H9 (cell line): ENCODE data around the gene KBTBD8. TPM values are rescaled to one million over a fixed set of nuclear protein-coding genes. Genes with fewer than 3 reads are reported as not detected.

ENCODE experiments used
- DNase-seq: peaks from one replicate; pipeline ENCODE4 v3.0.0-alpha.2; 2017
- H2AFZ ChIP-seq: one replicate; pipeline ENCODE4 v1.6.1; 2013; ENCODE audit warnings: mild to moderate bottlenecking, low read length, control low read depth, moderate library complexity
- H2AK5ac ChIP-seq: 2 replicates; pipeline ENCODE4 v1.6.1; 2013; ENCODE audit warnings: low read length, control low read depth, mixed read lengths; ENCODE audit not compliant: insufficient read length
- H2BK120ac ChIP-seq: one replicate; pipeline ENCODE4 v1.6.1; 2013; ENCODE audit warnings: low read depth, mild to moderate bottlenecking, low read length, control low read depth, inconsistent platforms; ENCODE audit not compliant: poor library complexity, severe bottlenecking
- H2BK12ac ChIP-seq: 2 replicates; pipeline ENCODE4 v1.6.1; 2013; ENCODE audit warnings: low read length, control low read depth, mixed read lengths, low read depth; ENCODE audit not compliant: insufficient read length
- H2BK15ac ChIP-seq: 2 replicates; pipeline ENCODE4 v1.6.1; 2013; ENCODE audit warnings: low read depth, low read length, control low read depth
- H2BK20ac ChIP-seq: one replicate; pipeline ENCODE4 v1.6.1; 2013; ENCODE audit warnings: low read depth, mild to moderate bottlenecking, low read length, control low read depth, inconsistent platforms; ENCODE audit not compliant: poor library complexity, severe bottlenecking
- H2BK5ac ChIP-seq: 2 replicates; pipeline ENCODE4 v1.6.1; 2013; ENCODE audit warnings: low read length, control low read depth, mixed read lengths; ENCODE audit not compliant: insufficient read length
- H3K14ac ChIP-seq: 2 replicates; pipeline ENCODE4 v1.6.1; 2013; ENCODE audit warnings: low read length, control low read depth; ENCODE audit not compliant: insufficient read depth
- H3K18ac ChIP-seq: 2 replicates; pipeline ENCODE4 v1.6.1; 2013; ENCODE audit warnings: low read depth, mild to moderate bottlenecking, mixed read lengths, low read length, control low read depth; ENCODE audit not compliant: insufficient read length
- H3K23ac ChIP-seq: 2 replicates; pipeline ENCODE4 v1.6.1; 2013; ENCODE audit warnings: low read length, control low read depth, mixed read lengths, low read depth; ENCODE audit not compliant: insufficient read length
- H3K23me2 ChIP-seq: 2 replicates; pipeline ENCODE4 v1.6.1; 2013; ENCODE audit warnings: low read depth, mild to moderate bottlenecking, mixed read lengths, low read length, control low read depth; ENCODE audit not compliant: insufficient read length, poor library complexity, severe bottlenecking
- H3K27ac ChIP-seq: 2 replicates; pipeline ENCODE4 v1.5.1; 2013; ENCODE audit warnings: low read length, control low read depth, mixed read lengths, low read depth; ENCODE audit not compliant: insufficient read length
- H3K27me3 ChIP-seq: 2 replicates; pipeline ENCODE4 v1.6.1; 2013; ENCODE audit warnings: low read length, control low read depth, inconsistent platforms; ENCODE audit not compliant: insufficient read depth
- H3K4ac ChIP-seq: 2 replicates; pipeline ENCODE4 v1.6.1; 2013; ENCODE audit warnings: low read depth, mild to moderate bottlenecking, control low read depth, inconsistent platforms, low read length, moderate library complexity
- H3K4me1 ChIP-seq: 2 replicates; pipeline ENCODE4 v1.6.1; 2013; ENCODE audit warnings: low read length, control low read depth, inconsistent platforms; ENCODE audit not compliant: insufficient read depth
- H3K4me2 ChIP-seq: 2 replicates; pipeline ENCODE4 v1.6.1; 2013; ENCODE audit warnings: low read length, control low read depth, mixed read lengths; ENCODE audit not compliant: insufficient read length, insufficient read depth
- H3K56ac ChIP-seq: 2 replicates; pipeline ENCODE4 v1.6.1; 2013; ENCODE audit warnings: low read depth, mild to moderate bottlenecking, mixed read lengths, low read length, control low read depth; ENCODE audit not compliant: insufficient read length
- H3K79me1 ChIP-seq: 2 replicates; pipeline ENCODE4 v1.6.1; 2013; ENCODE audit warnings: low read depth, mild to moderate bottlenecking, moderate library complexity, low read length, control low read depth, inconsistent platforms; ENCODE audit not compliant: insufficient read depth, poor library complexity, severe bottlenecking
- H3K79me2 ChIP-seq: 2 replicates; pipeline ENCODE4 v1.6.1; 2013; ENCODE audit warnings: low read length, control low read depth, inconsistent platforms; ENCODE audit not compliant: insufficient read depth
- H3K9ac ChIP-seq: 2 replicates; pipeline ENCODE4 v1.6.1; 2013; ENCODE audit warnings: low read length, control low read depth, mixed read lengths; ENCODE audit not compliant: insufficient read length; ENCODE audit errors: extremely low read depth
- H3K9me3 ChIP-seq: one replicate; pipeline ENCODE4 v1.6.1; 2013; ENCODE audit warnings: low read depth, low read length, inconsistent platforms; ENCODE audit not compliant: control insufficient read depth
- H3T11ph ChIP-seq: one replicate; pipeline ENCODE4 v1.6.1; 2013; ENCODE audit warnings: mild to moderate bottlenecking, low read length, control low read depth, inconsistent platforms
- H4K20me1 ChIP-seq: one replicate; pipeline ENCODE4 v1.6.1; 2013; ENCODE audit not compliant: control insufficient read depth, insufficient read length, insufficient read depth
- H4K5ac ChIP-seq: 2 replicates; pipeline ENCODE4 v1.6.1; 2013; ENCODE audit warnings: low read depth, mild to moderate bottlenecking, mixed read lengths, low read length, control low read depth; ENCODE audit not compliant: insufficient read length
- H4K8ac ChIP-seq: replicated peaks from 2 replicates; pipeline ENCODE4 v1.6.1; 2013; ENCODE audit warnings: low read length, control low read depth, mixed read lengths, low read depth; ENCODE audit not compliant: insufficient read length
- H4K91ac ChIP-seq: 2 replicates; pipeline ENCODE4 v1.6.1; 2013; ENCODE audit warnings: low read depth, mild to moderate bottlenecking, moderate library complexity, mixed read lengths, low read length, control low read depth; ENCODE audit not compliant: insufficient read length
- H3K27ac Mint-ChIP-seq, 3 experiments: 2 replicates in 2 of 3; 3 replicates in 1 of 3; pipeline ENCODE4 v1.8.0; 2020 to 2021; ENCODE audit warnings: mixed read lengths in 3 of 3, mild to moderate bottlenecking in 1 of 3, moderate library complexity in 1 of 3
- H3K27me3 Mint-ChIP-seq: 2 replicates; pipeline ENCODE4 v1.8.0; 2021; ENCODE audit warnings: low read depth, mild to moderate bottlenecking, moderate library complexity, mixed read lengths
- H3K36me3 Mint-ChIP-seq, 3 experiments: 2 replicates in 2 of 3; 3 replicates in 1 of 3; pipeline ENCODE4 v1.8.0; 2020 to 2021; ENCODE audit warnings: low read depth in 3 of 3, mixed read lengths in 3 of 3; ENCODE audit not compliant: insufficient read depth in 1 of 3
- H3K4me1 Mint-ChIP-seq, 2 experiments: 2 replicates each; pipeline ENCODE4 v1.8.0; 2020; ENCODE audit warnings: mixed read lengths in 2 of 2
- H3K4me3 Mint-ChIP-seq, 2 experiments: 2 replicates in 1 of 2; 3 replicates in 1 of 2; pipeline ENCODE4 v1.8.0; 2020 to 2021; ENCODE audit warnings: mild to moderate bottlenecking in 2 of 2, mixed read lengths in 2 of 2, moderate library complexity in 1 of 2
- H3K9me3 Mint-ChIP-seq, 2 experiments: 2 replicates in 1 of 2; 3 replicates in 1 of 2; pipeline ENCODE4 v1.8.0; 2020; ENCODE audit warnings: mild to moderate bottlenecking in 2 of 2, mixed read lengths in 2 of 2, moderate library complexity in 1 of 2
- WGBS: extraction: QIAGEN DNeasy Blood & Tissue Kit; methylation state at CpG from one replicate; pipeline ENCODE4 v1.1.7; 2013; ENCODE audit warnings: missing lambda C conversion rate, low lambda C conversion rate, mixed read lengths; ENCODE audit not compliant: insufficient read length; ENCODE audit errors: extremely low coverage; 5-methylcytosine and 5-hydroxymethylcytosine counted together
- total RNA-seq: library from RNA; stranded (reverse); gene quantifications from 2 replicates; pipeline ENCODE4 v1.2.1, GENCODE V29; 2021
- TF ChIP-seq, protein P1 (sequence below): fragments of 200-600 bp; sonication (generic); conservative IDR thresholded peaks from 3 replicates; pipeline ENCODE4 v1.8.0; 2021; ENCODE audit warnings: antibody characterized with exemption, mild to moderate bottlenecking

The KBTBD8 gene
- total RNA-seq, 1 experiment from 2014 or later, result 16.7 TPM

DNA sequence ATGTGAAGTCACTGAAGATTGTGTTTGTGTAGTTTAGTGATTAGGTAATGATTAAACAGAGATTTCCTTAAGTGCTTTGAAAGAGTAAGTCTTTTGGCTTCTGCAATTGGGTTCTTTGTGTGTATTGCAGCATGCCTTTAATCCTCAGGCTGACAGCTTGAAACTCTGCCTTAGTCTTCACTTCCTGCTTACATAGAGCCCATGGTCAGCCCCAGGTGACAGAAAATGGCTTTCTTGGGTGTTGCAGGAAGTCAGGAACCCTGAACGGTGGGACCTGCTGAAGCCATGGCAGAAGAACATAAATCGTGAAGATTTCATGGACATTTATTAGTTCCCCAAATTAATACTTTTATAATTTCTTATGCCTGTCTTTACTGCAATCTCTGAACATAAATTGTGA, 61.3 kb downstream of the KBTBD8 start:
- no peak overlapping the region for H2BK120ac ChIP-seq
- no peaks in the 10 kb centered on the region for H3K4me1 ChIP-seq
- no peaks in the 10 kb centered on the region for H3K79me1 ChIP-seq
- peaks cover 9 to 12% of the 10 kb centered on the region in 2 experiments for H3K4me1 Mint-ChIP-seq
- TF ChIP-seq, protein P1, sequence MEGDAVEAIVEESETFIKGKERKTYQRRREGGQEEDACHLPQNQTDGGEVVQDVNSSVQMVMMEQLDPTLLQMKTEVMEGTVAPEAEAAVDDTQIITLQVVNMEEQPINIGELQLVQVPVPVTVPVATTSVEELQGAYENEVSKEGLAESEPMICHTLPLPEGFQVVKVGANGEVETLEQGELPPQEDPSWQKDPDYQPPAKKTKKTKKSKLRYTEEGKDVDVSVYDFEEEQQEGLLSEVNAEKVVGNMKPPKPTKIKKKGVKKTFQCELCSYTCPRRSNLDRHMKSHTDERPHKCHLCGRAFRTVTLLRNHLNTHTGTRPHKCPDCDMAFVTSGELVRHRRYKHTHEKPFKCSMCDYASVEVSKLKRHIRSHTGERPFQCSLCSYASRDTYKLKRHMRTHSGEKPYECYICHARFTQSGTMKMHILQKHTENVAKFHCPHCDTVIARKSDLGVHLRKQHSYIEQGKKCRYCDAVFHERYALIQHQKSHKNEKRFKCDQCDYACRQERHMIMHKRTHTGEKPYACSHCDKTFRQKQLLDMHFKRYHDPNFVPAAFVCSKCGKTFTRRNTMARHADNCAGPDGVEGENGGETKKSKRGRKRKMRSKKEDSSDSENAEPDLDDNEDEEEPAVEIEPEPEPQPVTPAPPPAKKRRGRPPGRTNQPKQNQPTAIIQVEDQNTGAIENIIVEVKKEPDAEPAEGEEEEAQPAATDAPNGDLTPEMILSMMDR, result no peak
- peaks cover 14 to 22% (median 19%) of the 10 kb centered on the region in 3 experiments for H3K36me3 Mint-ChIP-seq
- H4K8ac ChIP-seq, result no peak overlapping the region
- no CpG with 5 or more reads among the region's 2 CpGs for WGBS
- H3T11ph ChIP-seq, result no peak overlapping the region
- H2BK20ac ChIP-seq, result no peak overlapping the region
- no peak overlapping the region for H3K9ac ChIP-seq
- H4K91ac ChIP-seq, result no peak overlapping the region
- H3K4ac ChIP-seq, result no peak overlapping the region
- no peak overlapping the region for H2BK15ac ChIP-seq
- no peak overlapping the region for H3K23ac ChIP-seq
- no peak overlapping the region for H3K14ac ChIP-seq
- H3K4me2 ChIP-seq, result no peak overlapping the region
- H2AFZ ChIP-seq, result no peak overlapping the region
- H2AK5ac ChIP-seq, result no peak overlapping the region
- H3K4me3 Mint-ChIP-seq, result no peak overlapping the region
- H3K18ac ChIP-seq, result no peak overlapping the region
- no peaks in the 10 kb centered on the region for H3K79me2 ChIP-seq
- H3K27me3 ChIP-seq, result no peaks in the 10 kb centered on the region
- no peak overlapping the region for H2BK5ac ChIP-seq
- no peak overlapping the region for H2BK12ac ChIP-seq
- H3K9me3 ChIP-seq, result no peaks in the 10 kb centered on the region
- no peaks in the 10 kb centered on the region for H3K23me2 ChIP-seq
- no peak overlapping the region for H4K5ac ChIP-seq
- no peaks in the 10 kb centered on the region for H3K27me3 Mint-ChIP-seq
- no peak for DNase-seq
- no peak overlapping the region for H3K27ac ChIP-seq
- no peak overlapping the region for H3K27ac Mint-ChIP-seq
- no peaks in the 10 kb centered on the region for H4K20me1 ChIP-seq
- H3K56ac ChIP-seq, result no peak overlapping the region
- H3K9me3 Mint-ChIP-seq, result peaks cover 20 to 22% of the 10 kb centered on the region in 2 experiments
